NB4 (cell line): ENCODE measurements around the gene AUTS2.

Source experiments
- CTCF ChIP-seq: IDR thresholded peaks from one replicate; pipeline ENCODE4 v1.5.1; 2012; ENCODE audit warnings: low read depth, low read length
- MAX ChIP-seq: IDR thresholded peaks from 2 replicates; pipeline ENCODE4 v1.6.1; 2011; ENCODE audit warnings: low read depth, low read length
- MYC ChIP-seq: IDR thresholded peaks from 2 replicates; pipeline ENCODE4 v1.6.1; 2011; ENCODE audit warnings: low read depth, low read length
- POLR2A ChIP-seq: IDR thresholded peaks from 2 replicates; pipeline ENCODE4 v1.6.1; 2011; ENCODE audit warnings: mild to moderate bottlenecking; ENCODE audit not compliant: insufficient read length; ENCODE audit errors: extremely low read depth

- no peak for TF ChIP-seq CTCF
- TF ChIP-seq MAX: no peak
- TF ChIP-seq POLR2A: no peak
- no peak for TF ChIP-seq MYC
Measured at GRCh38 chr7:70031245-70031644, 433.0 kb downstream of the AUTS2 start.
